Upper lobe of right lung (tissue), 1 donor: Measurements from ENCODE around the gene CCIN. TPM values are rescaled to one million over a fixed set of nuclear protein-coding genes. Genes with fewer than 3 reads are reported as not detected.

Experiments
- ATAC-seq: fragments of 200-7000 bp; cut with Tn5 transposase; one replicate; pipeline ENCODE4 v1.9.1; 2020; ENCODE audit warnings: mild to moderate bottlenecking, moderate library complexity
- DNase-seq: peaks from one replicate; pipeline ENCODE4 v3.0.0-alpha.2; 2020
- H3K27ac ChIP-seq: fragments of 200-600 bp; one replicate; pipeline ENCODE4 v1.8.0; 2022
- H3K27me3 ChIP-seq: fragments of 200-600 bp; one replicate; pipeline ENCODE4 v1.8.0; 2022; ENCODE audit warnings: mild to moderate bottlenecking
- H3K36me3 ChIP-seq: fragments of 200-600 bp; one replicate; pipeline ENCODE4 v1.8.0; 2022
- H3K4me1 ChIP-seq: fragments of 200-600 bp; one replicate; pipeline ENCODE4 v1.8.0; 2022
- H3K4me3 ChIP-seq: fragments of 200-600 bp; one replicate; pipeline ENCODE4 v1.8.0; 2022; ENCODE audit warnings: mild to moderate bottlenecking
- H3K9me3 ChIP-seq: fragments of 200-600 bp; one replicate; pipeline ENCODE4 v1.8.0; 2022
- intact Hi-C: fragments of 100-400 bp; cut with DNase I; formaldehyde crosslinking; loops from one replicate; pipeline ENCODE4 v1.11.0; 2022
- long read RNA-seq: library from polyadenylated mRNA; unstranded; transcript quantifications from one replicate; pipeline ENCODE4 v2.0.0, GENCODE V29; 2021
- total RNA-seq: library from RNA; stranded (reverse); fragmentation: NEBNext Ultra II Directional; extraction: Animal tissue kit (Norgen Biotek cat#: 25700); gene quantifications from one replicate; pipeline ENCODE4 v1.2.1, GENCODE V29; 2021
- TF ChIP-seq, protein P1 (sequence below): fragments of 200-600 bp; IDR thresholded peaks from one replicate; pipeline ENCODE4 v1.8.0; 2022; ENCODE audit warnings: antibody characterized with exemption
- donor health status: DM: no; HTN: yes; CAD: no; lungs with severe emphysema.

Gene CCIN
- total RNA-seq, result not detected
- long read RNA-seq, result 0 reads

GRCh38 chr9:36169166-36169565 lies at the start of gene CCIN:
Gene CCIN (plus strand): TSS chr9:36169388. CDS start chr9:36169503, 115 bp downstream.
- no peak for DNase-seq
- Histone ChIP-seq H3K9me3 (no peaks in the 10 kb centered on the region), H3K4me3 (no peak within 1 kb of the TSS), H3K27ac (no peak within 1 kb of the TSS), H3K36me3 (no peaks in the 10 kb centered on the region), H3K27me3 (no peaks in the 10 kb centered on the region), H3K4me1 (peaks cover 11% of the 10 kb centered on the region)
- ATAC-seq, result no peak
- intact Hi-C loops, result loop anchor here (5.0 kb wide), 1 partner anchor 67 kb away; no protein-coding TSS in a partner anchor
- TF ChIP-seq, protein P1, sequence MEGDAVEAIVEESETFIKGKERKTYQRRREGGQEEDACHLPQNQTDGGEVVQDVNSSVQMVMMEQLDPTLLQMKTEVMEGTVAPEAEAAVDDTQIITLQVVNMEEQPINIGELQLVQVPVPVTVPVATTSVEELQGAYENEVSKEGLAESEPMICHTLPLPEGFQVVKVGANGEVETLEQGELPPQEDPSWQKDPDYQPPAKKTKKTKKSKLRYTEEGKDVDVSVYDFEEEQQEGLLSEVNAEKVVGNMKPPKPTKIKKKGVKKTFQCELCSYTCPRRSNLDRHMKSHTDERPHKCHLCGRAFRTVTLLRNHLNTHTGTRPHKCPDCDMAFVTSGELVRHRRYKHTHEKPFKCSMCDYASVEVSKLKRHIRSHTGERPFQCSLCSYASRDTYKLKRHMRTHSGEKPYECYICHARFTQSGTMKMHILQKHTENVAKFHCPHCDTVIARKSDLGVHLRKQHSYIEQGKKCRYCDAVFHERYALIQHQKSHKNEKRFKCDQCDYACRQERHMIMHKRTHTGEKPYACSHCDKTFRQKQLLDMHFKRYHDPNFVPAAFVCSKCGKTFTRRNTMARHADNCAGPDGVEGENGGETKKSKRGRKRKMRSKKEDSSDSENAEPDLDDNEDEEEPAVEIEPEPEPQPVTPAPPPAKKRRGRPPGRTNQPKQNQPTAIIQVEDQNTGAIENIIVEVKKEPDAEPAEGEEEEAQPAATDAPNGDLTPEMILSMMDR, result no peak

- no peak for ATAC-seq
- H3K4me1 ChIP-seq, result no peaks in the 10 kb centered on the region
- TF ChIP-seq, protein P1, result no peak
- H3K27me3 ChIP-seq, result no peaks in the 10 kb centered on the region
- H3K4me3 ChIP-seq, result no peak overlapping the region
- peaks cover 13% of the 10 kb centered on the region for H3K36me3 ChIP-seq
- H3K9me3 ChIP-seq, result no peaks in the 10 kb centered on the region
- intact Hi-C loops, result no loop called here
- H3K27ac ChIP-seq, result no peak overlapping the region
- DNase-seq, result no peak
Observed at GRCh38 chr9:36119476-36119875, 49.7 kb upstream of the CCIN start.

GRCh38 chr9:36120705-36121104 lies 48.5 kb upstream of the CCIN start:
- no peak overlapping the region for H3K27ac ChIP-seq
- TF ChIP-seq, protein P1, result no peak
- H3K36me3 ChIP-seq, result peaks cover 13% of the 10 kb centered on the region
- ATAC-seq (no peak), DNase-seq (no peak)
- no peaks in the 10 kb centered on the region for H3K27me3 ChIP-seq
- no peaks in the 10 kb centered on the region for H3K4me1 ChIP-seq
- H3K4me3 ChIP-seq, result no peak overlapping the region
- H3K9me3 ChIP-seq, result no peaks in the 10 kb centered on the region
- intact Hi-C loops, result no loop called here

GRCh38 chr9:36121971-36122370 lies 47.2 kb upstream of the CCIN start:
- TF ChIP-seq, protein P1, result no peak
- Histone ChIP-seq H3K4me3 (no peak overlapping the region), H3K36me3 (peaks cover 13% of the 10 kb centered on the region), H3K27me3 (no peaks in the 10 kb centered on the region), H3K9me3 (no peaks in the 10 kb centered on the region), H3K27ac (no peak overlapping the region), H3K4me1 (peaks cover under 1% of the 10 kb centered on the region)
- ATAC-seq (no peak), DNase-seq (no peak)
- intact Hi-C loops, result no loop called here

GRCh38 chr9:36123515-36123914 lies 45.7 kb upstream of the CCIN start:
- peaks cover 10% of the 10 kb centered on the region for H3K36me3 ChIP-seq
- no peaks in the 10 kb centered on the region for H3K27me3 ChIP-seq
- H3K4me1 ChIP-seq, result peaks cover 13% of the 10 kb centered on the region
- DNase-seq (no peak), ATAC-seq (no peak)
- no peaks in the 10 kb centered on the region for H3K9me3 ChIP-seq
- TF ChIP-seq, protein P1, result no peak
- H3K27ac ChIP-seq, result no peak overlapping the region
- intact Hi-C loops, result no loop called here
- no peak overlapping the region for H3K4me3 ChIP-seq
